Eye (tissue), 1 donor: Measurements from ENCODE around the gene CACNA1C.
"Not testable (repeated sequence)": the region's sequence is repeated elsewhere in the genome, so short reads cannot be mapped to it uniquely, and the experiment has no call there.

Experiments
- DNase-seq: peaks from one replicate; pipeline ENCODE4 v3.0.0-alpha.2; 2015

The CACNA1C gene

GRCh38 chr12:2463719-2464118 is 410.9 kb downstream of the CACNA1C start:
- DNase-seq: no peak

- no peak for DNase-seq
Observed at GRCh38 chr12:2465681-2466080, 412.9 kb downstream of the CACNA1C start.

GRCh38 chr12:2466211-2466610 is 413.4 kb downstream of the CACNA1C start:
- DNase-seq: no peak

GRCh38 chr12:2467447-2468195 is 414.8 kb downstream of the CACNA1C start:
- DNase-seq: no peak

GRCh38 chr12:2475984-2476383 is 423.2 kb downstream of the CACNA1C start:
- peak; percentile 35 for DNase-seq

GRCh38 chr12:2477009-2477766 is 424.4 kb downstream of the CACNA1C start:
- no peak for DNase-seq

- DNase-seq: no peak
Observed at GRCh38 chr12:2479851-2480535, 427.2 kb downstream of the CACNA1C start.

GRCh38 chr12:2481346-2481745 is 428.6 kb downstream of the CACNA1C start:
- no peak for DNase-seq

- no peak for DNase-seq
Observed at GRCh38 chr12:2481951-2482350, 429.2 kb downstream of the CACNA1C start.

- DNase-seq: no peak
Observed at GRCh38 chr12:2482938-2483660, 430.3 kb downstream of the CACNA1C start.

- DNase-seq: no peak
Observed at GRCh38 chr12:2483713-2484112, 430.9 kb downstream of the CACNA1C start.

GRCh38 chr12:2484141-2484776 is 431.5 kb downstream of the CACNA1C start:
- no peak for DNase-seq

GRCh38 chr12:2485681-2486080 is 432.9 kb downstream of the CACNA1C start:
- no peak for DNase-seq

GRCh38 chr12:2486796-2487195 is 434.0 kb downstream of the CACNA1C start:
- no peak for DNase-seq

- no peak for DNase-seq
Observed at GRCh38 chr12:2487278-2487677, 434.5 kb downstream of the CACNA1C start.

GRCh38 chr12:2488131-2488530 is 435.3 kb downstream of the CACNA1C start:
- no peak for DNase-seq

- no peak for DNase-seq
Observed at GRCh38 chr12:2488596-2488995, 435.8 kb downstream of the CACNA1C start.

GRCh38 chr12:2489275-2489674 is 436.5 kb downstream of the CACNA1C start:
- DNase-seq: peak; percentile 60

- DNase-seq: no peak
Observed at GRCh38 chr12:2490831-2491230, 438.0 kb downstream of the CACNA1C start.

- not testable (repeated sequence) for DNase-seq
Observed at GRCh38 chr12:2491349-2491748, 438.6 kb downstream of the CACNA1C start.

- DNase-seq: no peak
Observed at GRCh38 chr12:2492236-2492635, 439.4 kb downstream of the CACNA1C start.

GRCh38 chr12:2493086-2493485 is 440.3 kb downstream of the CACNA1C start:
- no peak for DNase-seq
